Measurements from ENCODE around the gene FCN3. TPM values are rescaled to one million over a fixed set of nuclear protein-coding genes. Genes with fewer than 3 reads are reported as not detected.

Gene FCN3
- total RNA-seq, 1 donor from 2014 or later: 1,125 TPM

- DNase-seq (no peak), ATAC-seq (no peak)
- Histone ChIP-seq H3K4me3 (no peak overlapping the region), H3K4me1 (peaks cover 33% of the 10 kb centered on the region), H3K27ac (no peak overlapping the region), H3K27me3 (ENCODE audit: low read depth) (no peaks in the 10 kb centered on the region), H3K9me3 (no peaks in the 10 kb centered on the region), H3K36me3 (peaks cover 47% of the 10 kb centered on the region)
- intact Hi-C loops (cut with DNase I): no loop called here
- TF ChIP-seq, protein P1, sequence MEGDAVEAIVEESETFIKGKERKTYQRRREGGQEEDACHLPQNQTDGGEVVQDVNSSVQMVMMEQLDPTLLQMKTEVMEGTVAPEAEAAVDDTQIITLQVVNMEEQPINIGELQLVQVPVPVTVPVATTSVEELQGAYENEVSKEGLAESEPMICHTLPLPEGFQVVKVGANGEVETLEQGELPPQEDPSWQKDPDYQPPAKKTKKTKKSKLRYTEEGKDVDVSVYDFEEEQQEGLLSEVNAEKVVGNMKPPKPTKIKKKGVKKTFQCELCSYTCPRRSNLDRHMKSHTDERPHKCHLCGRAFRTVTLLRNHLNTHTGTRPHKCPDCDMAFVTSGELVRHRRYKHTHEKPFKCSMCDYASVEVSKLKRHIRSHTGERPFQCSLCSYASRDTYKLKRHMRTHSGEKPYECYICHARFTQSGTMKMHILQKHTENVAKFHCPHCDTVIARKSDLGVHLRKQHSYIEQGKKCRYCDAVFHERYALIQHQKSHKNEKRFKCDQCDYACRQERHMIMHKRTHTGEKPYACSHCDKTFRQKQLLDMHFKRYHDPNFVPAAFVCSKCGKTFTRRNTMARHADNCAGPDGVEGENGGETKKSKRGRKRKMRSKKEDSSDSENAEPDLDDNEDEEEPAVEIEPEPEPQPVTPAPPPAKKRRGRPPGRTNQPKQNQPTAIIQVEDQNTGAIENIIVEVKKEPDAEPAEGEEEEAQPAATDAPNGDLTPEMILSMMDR (IDR thresholded peaks at IDR 0.05): no peak
These were observed 23.0 kb downstream of the FCN3 start for GRCh38 chr1:27351541-27352107.

GRCh38 chr1:27350663-27351540, 23.7 kb downstream of the FCN3 start:
- Histone ChIP-seq H3K27ac (no peak overlapping the region), H3K27me3 (ENCODE audit: low read depth) (no peaks in the 10 kb centered on the region), H3K4me1 (peaks cover 33% of the 10 kb centered on the region), H3K4me3 (peak overlapping the region; percentile 58), H3K36me3 (peaks cover 39% of the 10 kb centered on the region), H3K9me3 (no peaks in the 10 kb centered on the region)
- no peak for DNase-seq
- TF ChIP-seq, protein P1 (IDR thresholded peaks at IDR 0.05): no peak
- intact Hi-C loops (cut with DNase I): no loop called here
- ATAC-seq: peak; percentile 23 to 32

DNA sequence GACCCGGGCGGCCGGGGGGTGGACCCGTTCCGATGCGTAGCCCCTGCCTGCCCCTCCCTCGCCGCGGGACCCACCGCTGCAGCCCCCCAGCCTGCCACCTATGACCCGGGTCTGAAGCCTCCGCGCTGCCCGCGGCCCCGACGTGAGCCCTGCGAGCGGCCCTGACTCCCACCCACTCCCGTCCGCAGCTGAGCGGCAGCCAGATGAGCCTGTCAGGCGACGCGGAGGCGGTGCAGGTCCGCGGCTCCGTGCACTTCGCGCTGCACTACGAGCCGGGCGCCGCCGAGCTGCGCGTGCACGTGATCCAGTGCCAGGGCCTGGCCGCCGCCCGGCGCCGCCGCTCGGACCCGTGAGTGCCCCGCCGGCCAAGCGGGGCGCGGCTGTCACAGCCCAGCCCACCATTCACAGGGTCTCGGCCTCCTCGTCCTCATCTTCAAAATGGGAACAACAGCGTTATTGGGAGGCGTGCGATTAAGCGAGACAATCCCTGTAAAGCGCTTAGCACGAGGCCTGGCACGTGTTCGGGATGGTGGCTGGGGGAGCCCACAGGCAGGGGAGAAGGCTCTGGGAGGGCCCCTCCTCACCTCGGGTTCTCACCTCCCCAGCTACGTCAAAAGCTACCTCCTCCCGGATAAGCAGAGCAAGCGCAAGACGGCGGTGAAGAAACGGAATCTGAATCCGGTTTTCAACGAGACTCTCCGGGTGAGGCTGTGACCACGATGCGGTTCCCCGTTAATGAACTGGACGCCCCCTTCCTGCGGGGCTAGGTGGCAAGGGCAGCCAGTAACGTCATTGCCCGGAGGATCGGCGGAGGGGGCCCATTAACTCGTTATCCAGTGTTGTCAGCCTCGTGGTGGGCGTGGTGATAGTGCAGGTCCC, 24.6 kb downstream of the FCN3 start:
- no peaks in the 10 kb centered on the region for H3K9me3 ChIP-seq
- DNase-seq (peak; percentile 83), ATAC-seq (peak; percentile 87 to 89)
- H3K27me3 ChIP-seq (ENCODE audit: low read depth): no peaks in the 10 kb centered on the region
- intact Hi-C loops (cut with DNase I): no loop called here
- H3K36me3 ChIP-seq: peaks cover 31% of the 10 kb centered on the region
- H3K27ac ChIP-seq: peak overlapping the region; percentile 46
- peaks cover 33% of the 10 kb centered on the region for H3K4me1 ChIP-seq
- TF ChIP-seq, protein P1 (IDR thresholded peaks at IDR 0.05): no peak
- peak overlapping the region; percentile 58 for H3K4me3 ChIP-seq

DNA sequence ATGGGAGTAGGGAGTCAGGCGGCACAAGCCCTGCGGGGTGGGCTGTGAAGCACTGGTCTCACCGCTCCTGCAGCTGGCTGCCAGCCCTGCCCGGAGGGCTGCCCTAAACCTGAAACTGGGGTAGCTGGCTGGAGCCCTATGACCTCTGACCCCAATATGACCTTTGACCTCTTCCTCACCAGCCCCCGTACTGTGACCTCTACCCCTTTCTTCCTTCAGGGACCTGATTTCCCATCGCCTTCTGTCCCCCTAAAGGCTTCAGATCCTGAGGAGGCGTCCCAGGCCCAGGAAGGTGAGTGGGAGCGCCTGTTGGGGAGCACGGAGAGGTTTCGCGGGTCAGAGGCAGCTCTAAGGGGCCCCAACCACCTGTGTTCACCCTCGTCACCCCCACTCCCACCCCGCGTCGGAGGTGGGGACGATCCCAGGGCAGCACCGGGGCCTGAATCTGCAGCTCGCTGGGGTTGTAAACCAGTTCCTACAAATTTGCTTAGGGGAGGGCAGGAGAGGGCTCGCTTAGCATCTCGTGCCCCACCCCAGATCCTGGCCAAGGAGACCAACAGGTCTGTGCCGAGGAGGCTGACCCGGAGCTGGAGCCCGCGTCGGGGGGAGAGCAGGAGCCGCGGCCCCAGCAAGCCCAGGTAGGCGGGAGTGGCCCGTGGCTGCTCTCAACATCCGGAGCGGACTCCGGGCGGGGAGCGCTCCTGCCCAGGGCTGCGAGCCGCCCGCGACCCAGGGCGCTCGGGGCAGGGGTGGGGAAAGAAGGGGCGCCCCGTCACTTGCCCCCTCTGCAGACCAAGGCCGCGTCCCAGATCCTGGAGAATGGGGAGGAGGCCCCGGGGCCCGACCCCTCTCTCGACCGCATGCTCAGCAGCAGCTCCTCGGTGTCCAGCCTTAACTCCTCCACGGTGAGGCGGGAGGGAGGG, 25.5 kb downstream of the FCN3 start:
- H3K27me3 ChIP-seq (ENCODE audit: low read depth): no peaks in the 10 kb centered on the region
- intact Hi-C loops (cut with DNase I): no loop called here
- ATAC-seq: peak; percentile 89 to 91
- H3K27ac ChIP-seq: peak overlapping the region; percentile 46
- TF ChIP-seq, protein P1 (IDR thresholded peaks at IDR 0.05): no peak
- peaks cover 22% of the 10 kb centered on the region for H3K36me3 ChIP-seq
- H3K4me3 ChIP-seq: peak overlapping the region; percentile 58
- peak; percentile 87 for DNase-seq
- H3K4me1 ChIP-seq: peaks cover 33% of the 10 kb centered on the region
- no peaks in the 10 kb centered on the region for H3K9me3 ChIP-seq
